Measurements from ENCODE around the gene PNMA6E.

DNA sequence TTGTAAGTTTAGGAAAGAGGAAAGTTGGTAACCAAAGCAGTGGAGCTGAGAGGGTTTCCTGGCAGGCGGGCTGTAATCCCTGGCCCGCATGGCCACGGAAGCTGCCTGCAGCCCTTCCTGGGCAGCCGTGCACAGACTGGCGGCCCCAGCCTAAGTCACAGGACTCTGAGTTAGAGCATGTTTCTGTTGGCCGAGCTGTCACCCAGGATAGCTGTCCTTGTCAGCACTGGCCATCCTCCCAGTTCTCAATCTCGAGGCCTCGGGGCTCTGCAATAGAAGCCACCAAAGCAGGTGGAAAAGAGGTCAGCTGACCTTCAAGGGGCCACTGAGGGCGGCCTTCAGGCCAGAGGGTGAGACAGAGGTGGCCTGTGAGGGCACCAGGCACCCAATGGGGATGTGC lies 20.5 kb downstream of the PNMA6E start:
- TF ChIP-seq, protein P1, sequence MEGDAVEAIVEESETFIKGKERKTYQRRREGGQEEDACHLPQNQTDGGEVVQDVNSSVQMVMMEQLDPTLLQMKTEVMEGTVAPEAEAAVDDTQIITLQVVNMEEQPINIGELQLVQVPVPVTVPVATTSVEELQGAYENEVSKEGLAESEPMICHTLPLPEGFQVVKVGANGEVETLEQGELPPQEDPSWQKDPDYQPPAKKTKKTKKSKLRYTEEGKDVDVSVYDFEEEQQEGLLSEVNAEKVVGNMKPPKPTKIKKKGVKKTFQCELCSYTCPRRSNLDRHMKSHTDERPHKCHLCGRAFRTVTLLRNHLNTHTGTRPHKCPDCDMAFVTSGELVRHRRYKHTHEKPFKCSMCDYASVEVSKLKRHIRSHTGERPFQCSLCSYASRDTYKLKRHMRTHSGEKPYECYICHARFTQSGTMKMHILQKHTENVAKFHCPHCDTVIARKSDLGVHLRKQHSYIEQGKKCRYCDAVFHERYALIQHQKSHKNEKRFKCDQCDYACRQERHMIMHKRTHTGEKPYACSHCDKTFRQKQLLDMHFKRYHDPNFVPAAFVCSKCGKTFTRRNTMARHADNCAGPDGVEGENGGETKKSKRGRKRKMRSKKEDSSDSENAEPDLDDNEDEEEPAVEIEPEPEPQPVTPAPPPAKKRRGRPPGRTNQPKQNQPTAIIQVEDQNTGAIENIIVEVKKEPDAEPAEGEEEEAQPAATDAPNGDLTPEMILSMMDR (IDR thresholded peaks at IDR 0.05; ENCODE audit: low read length) = no peak
- TF ChIP-seq EZH2 (optimal IDR thresholded peaks at IDR 0.05; ENCODE audit: low read depth, low read length) = no peak

All from MM.1S (cell line).